LNCAP (cell line): ENCODE results near the gene CCHCR1.

ENCODE experiments used
- CTCF ChIP-seq: fragments of 450-650 bp; IDR thresholded peaks from 2 replicates; pipeline ENCODE4 v1.5.1; 2017; ENCODE audit warnings: mild to moderate bottlenecking

The CCHCR1 gene

DNA sequence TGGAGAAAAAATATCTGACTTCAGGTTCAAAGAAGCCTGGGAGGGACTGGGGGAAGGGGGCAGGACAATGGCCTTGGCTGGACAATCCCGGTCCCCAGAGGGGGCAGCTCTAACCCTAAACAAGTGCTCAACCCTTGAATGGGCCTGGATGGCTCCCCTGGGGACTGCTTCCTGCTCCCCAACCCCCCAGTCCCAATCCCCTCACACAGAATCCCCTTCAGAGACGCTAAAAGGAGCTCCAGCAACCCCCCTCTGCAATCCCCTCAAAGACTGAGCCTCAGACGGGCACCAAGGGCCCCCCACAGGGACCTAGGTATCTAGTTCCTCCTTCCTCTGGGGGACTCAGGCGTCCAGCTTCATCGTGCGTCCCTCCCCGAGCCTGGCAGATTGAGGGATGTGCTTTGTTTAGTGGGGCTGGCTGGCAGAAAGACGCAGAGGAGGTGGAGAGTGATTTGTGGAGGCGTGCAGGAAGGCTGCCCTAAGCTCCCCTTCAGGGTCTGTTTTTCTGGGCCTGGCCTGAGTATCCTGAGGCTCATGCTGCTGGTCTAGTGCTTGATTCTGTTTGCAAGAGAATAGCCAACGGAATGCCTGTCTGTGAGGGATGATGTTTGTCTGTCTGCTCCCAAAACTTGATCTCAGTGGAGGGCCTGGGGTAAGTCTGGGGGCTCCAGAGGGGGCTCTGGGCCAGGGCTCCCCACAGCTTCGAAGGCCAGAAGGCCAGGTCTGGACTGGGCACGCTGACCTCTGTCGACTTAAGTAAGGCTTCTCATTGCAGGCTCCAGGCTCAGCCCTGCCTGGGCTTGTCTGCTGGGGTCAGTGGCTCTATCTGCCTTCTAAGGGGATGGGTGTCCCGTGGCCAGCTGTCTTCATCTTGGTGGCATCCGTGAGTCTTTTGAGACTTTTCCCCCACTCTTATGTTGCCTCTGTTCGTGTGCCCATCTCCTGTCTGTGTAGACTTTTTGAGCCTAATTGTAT lies 14.6 kb upstream of the CCHCR1 start:
- no peak for TF ChIP-seq CTCF

DNA sequence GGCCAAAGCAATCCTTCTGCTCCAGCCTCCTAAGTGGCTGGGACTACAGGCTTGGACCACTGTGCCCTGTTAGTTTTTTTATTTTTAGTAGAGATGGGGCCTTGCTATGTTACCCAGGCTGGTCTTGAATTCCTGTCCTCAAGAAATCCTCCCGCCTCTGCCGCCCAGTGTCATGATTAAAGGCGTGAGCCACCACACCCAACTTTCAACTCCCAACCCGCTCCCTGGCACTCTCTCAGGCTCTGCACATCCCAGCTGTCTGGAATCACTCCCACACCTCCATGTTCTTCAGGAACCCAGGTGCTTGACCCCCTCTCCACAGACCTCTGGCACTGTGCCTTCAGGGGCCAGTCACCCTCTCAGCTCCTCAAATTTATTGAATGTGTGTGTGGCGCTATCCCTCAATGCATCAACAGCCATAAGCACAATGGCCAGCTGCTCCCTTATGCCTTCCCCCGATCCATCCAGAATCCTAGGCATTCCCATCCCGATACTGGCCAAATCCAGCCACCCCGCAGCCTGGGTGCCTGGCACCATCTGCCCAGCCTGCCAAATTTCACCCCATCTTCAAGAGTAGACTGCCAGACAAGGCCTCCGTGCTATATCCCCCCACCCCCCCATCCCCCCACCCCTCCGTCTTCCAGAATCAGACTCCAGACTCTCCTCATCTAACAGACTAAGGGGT lies 13.5 kb upstream of the CCHCR1 start:
- no peak for TF ChIP-seq CTCF

DNA sequence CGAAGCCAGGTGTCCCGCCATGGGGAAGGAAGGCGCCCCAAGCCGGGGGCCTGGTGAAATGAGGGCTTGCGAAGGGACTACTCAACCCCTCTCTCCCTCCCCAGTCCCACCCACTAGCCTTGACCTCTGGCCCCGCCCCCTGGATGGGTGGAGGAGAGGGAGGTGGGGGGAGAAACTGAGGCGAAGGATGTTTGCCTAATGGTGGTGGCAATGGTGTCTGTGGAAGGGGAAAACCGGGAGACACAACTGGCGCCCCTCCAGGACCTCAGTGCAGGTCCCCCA lies 12.9 kb upstream of the CCHCR1 start, which contains the start of gene POU5F1:
Gene POU5F1 (minus strand): TSS at position 83 of the 282 bp plus-strand sequence. CDS start 62 bp downstream, at position 21.
- no peak for TF ChIP-seq CTCF

- TF ChIP-seq CTCF: no peak
These were observed 11.7 kb upstream of the CCHCR1 start for GRCh38 chr6:31169123-31169857.

- TF ChIP-seq CTCF: no peak
These were observed 11.0 kb upstream of the CCHCR1 start for GRCh38 chr6:31168606-31169005.

- TF ChIP-seq CTCF: no peak
These were observed 8.4 kb upstream of the CCHCR1 start for GRCh38 chr6:31165986-31166385.

DNA sequence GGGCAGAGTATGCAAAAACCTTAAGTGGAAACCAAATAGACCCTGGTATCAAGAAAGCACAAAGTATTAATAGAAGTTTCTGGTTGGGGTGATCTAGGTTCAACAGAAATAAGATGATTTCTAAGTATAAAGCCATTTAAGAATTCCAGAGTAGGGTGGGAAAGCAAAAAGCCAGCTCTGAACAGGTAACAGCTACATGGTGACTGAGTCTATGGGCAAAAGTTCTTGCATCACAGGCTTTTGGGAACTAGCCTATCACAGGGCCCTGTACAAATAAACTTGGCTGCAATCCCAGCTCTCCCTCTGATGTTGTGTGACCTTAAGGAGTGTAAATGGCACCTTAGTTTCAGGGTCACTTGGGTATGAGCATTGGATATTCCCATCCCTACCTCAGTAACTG lies 6.3 kb upstream of the CCHCR1 start:
- no peak for TF ChIP-seq CTCF
